ENCODE results near the gene SLCO3A1.

Gene SLCO3A1

GRCh38 chr15:91945385-91945784 lies 91.9 kb downstream of the SLCO3A1 start:
- H3K36me3 ChIP-seq (ENCODE audit: control insufficient read depth in 1 of 2, insufficient read depth in 2 of 2, low read length in 2 of 2) = no peaks in the 10 kb centered on the region
- peaks cover 53 to 54% of the 10 kb centered on the region in 2 donors for H3K4me1 ChIP-seq (ENCODE audit: control insufficient read depth in 1 of 2, insufficient read depth in 2 of 2, low read length in 2 of 2)
- no peak overlapping the region for H3K27ac ChIP-seq (ENCODE audit: low read depth, low read length)

DNA sequence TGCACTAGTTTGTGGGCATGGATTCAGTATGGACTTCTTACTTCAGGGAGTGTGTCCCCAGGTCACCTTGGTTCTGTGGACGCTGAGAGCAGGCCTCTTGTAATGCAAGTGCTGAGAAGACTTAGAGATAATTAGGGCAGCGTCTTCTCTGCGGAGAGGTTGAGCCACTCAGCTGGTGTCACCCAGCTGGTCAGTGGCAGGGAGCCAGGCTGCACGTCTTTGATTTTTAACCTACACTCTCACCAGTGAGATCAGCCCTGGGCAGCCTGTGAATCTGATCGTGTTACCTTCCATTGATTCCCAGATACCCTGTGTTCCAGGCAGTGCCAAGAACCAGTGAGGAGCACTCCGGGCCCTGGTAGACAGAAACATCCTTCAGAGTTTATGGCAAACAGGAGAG lies 92.6 kb downstream of the SLCO3A1 start:
- Histone ChIP-seq H3K27ac (ENCODE audit: low read depth, low read length) (no peak overlapping the region), H3K4me1 (ENCODE audit: control insufficient read depth in 1 of 2, insufficient read depth in 2 of 2, low read length in 2 of 2) (peaks cover 47% of the 10 kb centered on the region in 2 donors), H3K4me3 (ENCODE audit: low read depth in 1 of 2, low read length in 2 of 2) (no peak overlapping the region), H3K36me3 (ENCODE audit: control insufficient read depth in 1 of 2, insufficient read depth in 2 of 2, low read length in 2 of 2) (no peaks in the 10 kb centered on the region), H3K27me3 (ENCODE audit: control insufficient read depth in 1 of 2, insufficient read depth in 2 of 2, low read length in 2 of 2) (no peaks in the 10 kb centered on the region), H3K9me3 (ENCODE audit: control insufficient read depth in 1 of 2, low read length in 2 of 2) (no peaks in the 10 kb centered on the region), H3K9ac (ENCODE audit: low read depth in 1 of 2, low read length in 2 of 2) (no peak overlapping the region)

More at GRCh38 chr15:91945385-91945784, 91.9 kb downstream of the SLCO3A1 start:
- no peaks in the 10 kb centered on the region for H3K27me3 ChIP-seq (ENCODE audit: control insufficient read depth in 1 of 2, insufficient read depth in 2 of 2, low read length in 2 of 2)
- H3K9ac ChIP-seq (ENCODE audit: low read depth in 1 of 2, low read length in 2 of 2) = no peak overlapping the region
- no peak overlapping the region for H3K4me3 ChIP-seq (ENCODE audit: low read depth in 1 of 2, low read length in 2 of 2)
- H3K9me3 ChIP-seq (ENCODE audit: control insufficient read depth in 1 of 2, low read length in 2 of 2) = no peaks in the 10 kb centered on the region

- H3K27ac ChIP-seq (ENCODE audit: low read depth, low read length) = no peak overlapping the region
- no peak overlapping the region for H3K4me3 ChIP-seq (ENCODE audit: low read depth in 1 of 2, low read length in 2 of 2)
- peaks cover 42 to 44% of the 10 kb centered on the region in 2 donors for H3K4me1 ChIP-seq (ENCODE audit: control insufficient read depth in 1 of 2, insufficient read depth in 2 of 2, low read length in 2 of 2)
- H3K9ac ChIP-seq (ENCODE audit: low read depth in 1 of 2, low read length in 2 of 2) = no peak overlapping the region
- H3K27me3 ChIP-seq (ENCODE audit: control insufficient read depth in 1 of 2, insufficient read depth in 2 of 2, low read length in 2 of 2) = no peaks in the 10 kb centered on the region
- H3K36me3 ChIP-seq (ENCODE audit: control insufficient read depth in 1 of 2, insufficient read depth in 2 of 2, low read length in 2 of 2) = no peaks in the 10 kb centered on the region
- no peaks in the 10 kb centered on the region for H3K9me3 ChIP-seq (ENCODE audit: control insufficient read depth in 1 of 2, low read length in 2 of 2)
These were observed 93.2 kb downstream of the SLCO3A1 start for GRCh38 chr15:91946581-91947292.

GRCh38 chr15:91947293-91947679 lies 93.8 kb downstream of the SLCO3A1 start:
- peaks cover 40% of the 10 kb centered on the region in 2 donors for H3K4me1 ChIP-seq (ENCODE audit: control insufficient read depth in 1 of 2, insufficient read depth in 2 of 2, low read length in 2 of 2)

GRCh38 chr15:91947683-91948608 lies 94.4 kb downstream of the SLCO3A1 start:
- peak overlapping the region; percentile 54 for H3K27ac ChIP-seq (ENCODE audit: low read depth, low read length)
- no peak overlapping the region for H3K4me3 ChIP-seq (ENCODE audit: low read depth in 1 of 2, low read length in 2 of 2)
- H3K36me3 ChIP-seq (ENCODE audit: control insufficient read depth in 1 of 2, insufficient read depth in 2 of 2, low read length in 2 of 2) = no peaks in the 10 kb centered on the region
- peaks cover 33% of the 10 kb centered on the region in 2 donors for H3K4me1 ChIP-seq (ENCODE audit: control insufficient read depth in 1 of 2, insufficient read depth in 2 of 2, low read length in 2 of 2)
- no peaks in the 10 kb centered on the region for H3K27me3 ChIP-seq (ENCODE audit: control insufficient read depth in 1 of 2, insufficient read depth in 2 of 2, low read length in 2 of 2)
- no peaks in the 10 kb centered on the region for H3K9me3 ChIP-seq (ENCODE audit: control insufficient read depth in 1 of 2, low read length in 2 of 2)
- no peak overlapping the region for H3K9ac ChIP-seq (ENCODE audit: low read depth in 1 of 2, low read length in 2 of 2)

More at GRCh38 chr15:91947293-91947679, 93.8 kb downstream of the SLCO3A1 start:
- H3K27ac ChIP-seq (ENCODE audit: low read depth, low read length) = peak overlapping the region; percentile 54
- H3K27me3 ChIP-seq (ENCODE audit: control insufficient read depth in 1 of 2, insufficient read depth in 2 of 2, low read length in 2 of 2) = no peaks in the 10 kb centered on the region
- no peak overlapping the region for H3K9ac ChIP-seq (ENCODE audit: low read depth in 1 of 2, low read length in 2 of 2)
- H3K9me3 ChIP-seq (ENCODE audit: control insufficient read depth in 1 of 2, low read length in 2 of 2) = no peaks in the 10 kb centered on the region
- no peak overlapping the region for H3K4me3 ChIP-seq (ENCODE audit: low read depth in 1 of 2, low read length in 2 of 2)
- H3K36me3 ChIP-seq (ENCODE audit: control insufficient read depth in 1 of 2, insufficient read depth in 2 of 2, low read length in 2 of 2) = no peaks in the 10 kb centered on the region

DNA sequence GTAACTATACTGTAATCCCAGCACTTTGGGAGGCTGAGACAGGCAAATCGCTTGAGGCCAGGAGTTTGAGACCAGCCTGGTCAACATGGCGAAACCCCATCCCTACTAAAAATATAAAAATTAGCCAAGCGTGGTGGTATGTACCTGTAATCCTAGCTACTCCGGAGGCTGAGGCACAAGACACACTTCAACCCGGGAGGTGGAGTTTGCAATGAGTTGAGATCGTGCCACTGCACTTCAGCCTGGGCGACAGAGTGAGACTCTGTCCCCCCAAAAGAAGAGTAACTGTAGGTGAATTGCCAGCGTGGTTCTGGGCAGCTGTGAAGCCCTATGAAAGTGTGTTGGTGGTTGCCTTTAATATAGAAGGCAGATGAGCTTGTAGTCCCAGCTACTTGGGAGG lies 95.9 kb downstream of the SLCO3A1 start:
- no peak overlapping the region for H3K4me3 ChIP-seq (ENCODE audit: low read depth in 1 of 2, low read length in 2 of 2)
- H3K9ac ChIP-seq (ENCODE audit: low read depth in 1 of 2, low read length in 2 of 2) = no peak overlapping the region
- H3K27me3 ChIP-seq (ENCODE audit: control insufficient read depth in 1 of 2, insufficient read depth in 2 of 2, low read length in 2 of 2) = no peaks in the 10 kb centered on the region
- H3K27ac ChIP-seq (ENCODE audit: low read depth, low read length) = no peak overlapping the region
- H3K9me3 ChIP-seq (ENCODE audit: control insufficient read depth in 1 of 2, low read length in 2 of 2) = no peaks in the 10 kb centered on the region
- H3K36me3 ChIP-seq (ENCODE audit: control insufficient read depth in 1 of 2, insufficient read depth in 2 of 2, low read length in 2 of 2) = no peaks in the 10 kb centered on the region
- peaks cover 21 to 25% of the 10 kb centered on the region in 2 donors for H3K4me1 ChIP-seq (ENCODE audit: control insufficient read depth in 1 of 2, insufficient read depth in 2 of 2, low read length in 2 of 2)

DNA sequence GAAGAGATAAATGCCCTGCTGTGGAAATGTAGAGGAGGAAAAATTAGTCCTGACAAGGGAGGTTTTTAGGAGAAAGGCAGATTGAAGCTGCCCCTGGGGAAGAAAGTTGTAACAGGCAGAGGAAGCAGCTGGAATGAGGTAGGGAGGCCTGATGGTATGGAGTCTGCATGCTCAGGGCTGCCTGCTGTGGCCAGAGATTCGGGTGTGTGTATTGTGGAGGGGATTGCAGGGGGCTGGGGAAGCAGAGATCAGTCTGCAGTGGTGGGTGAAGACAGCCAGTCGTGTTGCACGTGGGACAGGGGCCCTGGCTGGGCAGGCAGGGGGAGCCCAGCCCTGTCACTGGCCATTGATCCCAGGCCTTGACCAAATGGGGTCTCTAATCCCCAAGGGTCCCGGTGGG lies 96.5 kb downstream of the SLCO3A1 start:
- H3K4me3 ChIP-seq (ENCODE audit: low read depth in 1 of 2, low read length in 2 of 2) = no peak overlapping the region
- no peak overlapping the region for H3K9ac ChIP-seq (ENCODE audit: low read depth in 1 of 2, low read length in 2 of 2)
- no peaks in the 10 kb centered on the region for H3K27me3 ChIP-seq (ENCODE audit: control insufficient read depth in 1 of 2, insufficient read depth in 2 of 2, low read length in 2 of 2)
- no peak overlapping the region for H3K27ac ChIP-seq (ENCODE audit: low read depth, low read length)
- no peaks in the 10 kb centered on the region for H3K9me3 ChIP-seq (ENCODE audit: control insufficient read depth in 1 of 2, low read length in 2 of 2)
- peaks cover 20 to 25% of the 10 kb centered on the region in 2 donors for H3K4me1 ChIP-seq (ENCODE audit: control insufficient read depth in 1 of 2, insufficient read depth in 2 of 2, low read length in 2 of 2)
- no peaks in the 10 kb centered on the region for H3K36me3 ChIP-seq (ENCODE audit: control insufficient read depth in 1 of 2, insufficient read depth in 2 of 2, low read length in 2 of 2)

GRCh38 chr15:91950631-91951329 lies 97.3 kb downstream of the SLCO3A1 start:
- Histone ChIP-seq H3K4me1 (ENCODE audit: control insufficient read depth in 1 of 2, insufficient read depth in 2 of 2, low read length in 2 of 2) (peaks cover 20 to 26% of the 10 kb centered on the region in 2 donors), H3K9ac (ENCODE audit: low read depth in 1 of 2, low read length in 2 of 2) (no peak overlapping the region), H3K4me3 (ENCODE audit: low read depth in 1 of 2, low read length in 2 of 2) (no peak overlapping the region), H3K9me3 (ENCODE audit: control insufficient read depth in 1 of 2, low read length in 2 of 2) (no peaks in the 10 kb centered on the region), H3K27ac (ENCODE audit: low read depth, low read length) (no peak overlapping the region), H3K27me3 (ENCODE audit: control insufficient read depth in 1 of 2, insufficient read depth in 2 of 2, low read length in 2 of 2) (no peaks in the 10 kb centered on the region), H3K36me3 (ENCODE audit: control insufficient read depth in 1 of 2, insufficient read depth in 2 of 2, low read length in 2 of 2) (no peaks in the 10 kb centered on the region)

- Histone ChIP-seq H3K36me3 (ENCODE audit: control insufficient read depth in 1 of 2, insufficient read depth in 2 of 2, low read length in 2 of 2) (no peaks in the 10 kb centered on the region), H3K9me3 (ENCODE audit: control insufficient read depth in 1 of 2, low read length in 2 of 2) (no peaks in the 10 kb centered on the region), H3K4me3 (ENCODE audit: low read depth in 1 of 2, low read length in 2 of 2) (no peak overlapping the region), H3K9ac (ENCODE audit: low read depth in 1 of 2, low read length in 2 of 2) (no peak overlapping the region), H3K27me3 (ENCODE audit: control insufficient read depth in 1 of 2, insufficient read depth in 2 of 2, low read length in 2 of 2) (no peaks in the 10 kb centered on the region), H3K27ac (ENCODE audit: low read depth, low read length) (no peak overlapping the region), H3K4me1 (ENCODE audit: control insufficient read depth in 1 of 2, insufficient read depth in 2 of 2, low read length in 2 of 2) (peaks cover 14 to 25% of the 10 kb centered on the region in 2 donors)
These were observed 98.7 kb downstream of the SLCO3A1 start for GRCh38 chr15:91952216-91952615.

DNA sequence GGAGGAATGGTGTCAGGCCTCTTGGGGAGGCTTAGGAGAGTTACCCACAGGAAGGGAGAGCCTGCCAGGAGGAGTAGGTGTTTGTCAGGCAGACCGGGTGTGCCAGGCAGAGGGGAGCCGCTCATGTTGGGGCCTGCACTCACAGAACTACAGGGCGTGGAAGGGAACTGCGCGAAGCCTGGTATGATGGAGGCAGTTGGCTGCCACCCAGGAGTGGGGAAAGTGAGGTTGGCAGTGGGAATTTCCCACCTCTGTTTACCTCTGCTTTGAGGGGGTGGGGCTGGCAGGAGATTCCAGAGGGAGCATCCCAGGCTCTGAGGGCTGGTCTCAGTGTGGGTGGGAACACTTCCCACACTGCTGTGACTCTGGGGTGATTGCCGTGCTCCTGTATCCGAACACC lies 99.9 kb downstream of the SLCO3A1 start:
- H3K9me3 ChIP-seq (ENCODE audit: control insufficient read depth in 1 of 2, low read length in 2 of 2) = no peaks in the 10 kb centered on the region
- no peaks in the 10 kb centered on the region for H3K27me3 ChIP-seq (ENCODE audit: control insufficient read depth in 1 of 2, insufficient read depth in 2 of 2, low read length in 2 of 2)
- H3K27ac ChIP-seq (ENCODE audit: low read depth, low read length) = no peak overlapping the region
- H3K4me3 ChIP-seq (ENCODE audit: low read depth in 1 of 2, low read length in 2 of 2) = no peak overlapping the region
- H3K9ac ChIP-seq (ENCODE audit: low read depth in 1 of 2, low read length in 2 of 2) = no peak overlapping the region
- H3K36me3 ChIP-seq (ENCODE audit: control insufficient read depth in 1 of 2, insufficient read depth in 2 of 2, low read length in 2 of 2) = no peaks in the 10 kb centered on the region
- peaks cover 2 to 12% of the 10 kb centered on the region in 2 donors for H3K4me1 ChIP-seq (ENCODE audit: control insufficient read depth in 1 of 2, insufficient read depth in 2 of 2, low read length in 2 of 2)
